Measurements from ENCODE around the gene SLC23A2.
"Not testable (repeated sequence)": the region's sequence is repeated elsewhere in the genome, so short reads cannot be mapped to it uniquely, and the experiment has no call there.

SLC23A2 gene

GRCh38 chr20:4985658-4986057, 15.7 kb downstream of the SLC23A2 start:
- peak overlapping the region; percentile 85; the same call in 1 of the 2 replicates for H3K27ac ChIP-seq (ENCODE audit: low read length)

DNA sequence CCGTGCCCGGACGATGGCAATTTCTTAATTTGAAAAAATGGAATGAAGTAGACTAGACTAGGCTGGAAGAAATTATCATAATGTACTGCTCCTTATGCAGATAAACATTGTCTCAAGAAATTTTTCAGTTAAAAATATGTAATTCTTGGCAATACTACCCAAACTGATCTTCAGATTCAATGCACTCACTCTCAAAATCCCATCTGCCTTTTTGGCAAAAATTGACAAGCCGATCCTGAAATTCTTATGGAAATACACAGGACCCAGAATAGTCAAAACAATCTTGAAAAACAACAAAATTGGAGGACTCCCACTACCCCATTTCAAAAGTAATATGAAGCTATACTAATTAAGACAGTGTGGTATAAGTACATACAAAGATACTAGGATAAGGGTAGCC, 19.0 kb downstream of the SLC23A2 start:
- H3K27ac ChIP-seq (ENCODE audit: low read length): no peak overlapping the region
- H3K79me2 ChIP-seq (ENCODE audit: low read length): peaks cover 68% of the 10 kb centered on the region
- TF ChIP-seq, protein P1, sequence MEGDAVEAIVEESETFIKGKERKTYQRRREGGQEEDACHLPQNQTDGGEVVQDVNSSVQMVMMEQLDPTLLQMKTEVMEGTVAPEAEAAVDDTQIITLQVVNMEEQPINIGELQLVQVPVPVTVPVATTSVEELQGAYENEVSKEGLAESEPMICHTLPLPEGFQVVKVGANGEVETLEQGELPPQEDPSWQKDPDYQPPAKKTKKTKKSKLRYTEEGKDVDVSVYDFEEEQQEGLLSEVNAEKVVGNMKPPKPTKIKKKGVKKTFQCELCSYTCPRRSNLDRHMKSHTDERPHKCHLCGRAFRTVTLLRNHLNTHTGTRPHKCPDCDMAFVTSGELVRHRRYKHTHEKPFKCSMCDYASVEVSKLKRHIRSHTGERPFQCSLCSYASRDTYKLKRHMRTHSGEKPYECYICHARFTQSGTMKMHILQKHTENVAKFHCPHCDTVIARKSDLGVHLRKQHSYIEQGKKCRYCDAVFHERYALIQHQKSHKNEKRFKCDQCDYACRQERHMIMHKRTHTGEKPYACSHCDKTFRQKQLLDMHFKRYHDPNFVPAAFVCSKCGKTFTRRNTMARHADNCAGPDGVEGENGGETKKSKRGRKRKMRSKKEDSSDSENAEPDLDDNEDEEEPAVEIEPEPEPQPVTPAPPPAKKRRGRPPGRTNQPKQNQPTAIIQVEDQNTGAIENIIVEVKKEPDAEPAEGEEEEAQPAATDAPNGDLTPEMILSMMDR (IDR thresholded peaks at IDR 0.05; ENCODE audit: low read depth, low read length): no peak
- no peak for TF ChIP-seq EZH2phosphoT487 (IDR thresholded peaks at IDR 0.05; ENCODE audit: low read depth)
- H3K36me3 ChIP-seq (replicated peaks; ENCODE audit: low read depth, low read length): no peaks in the 10 kb centered on the region
- H3K4me1 ChIP-seq (ENCODE audit: low read length): peaks cover 23% of the 10 kb centered on the region
- no peak overlapping the region for H3K4me3 ChIP-seq (ENCODE audit: low read length)
- no peaks in the 10 kb centered on the region for H3K9me3 ChIP-seq (ENCODE audit: insufficient read depth, low read length)
- H3K4me2 ChIP-seq (ENCODE audit: low read length): no peak overlapping the region
- peaks cover 22% of the 10 kb centered on the region for H4K20me1 ChIP-seq (ENCODE audit: insufficient read depth, low read length)
- H3K27me3 ChIP-seq (ENCODE audit: low read depth, low read length): no peaks in the 10 kb centered on the region
- no peak overlapping the region for H3K9ac ChIP-seq (ENCODE audit: low read length)
- H2AFZ ChIP-seq (ENCODE audit: low read depth, low read length): no peak overlapping the region

More at GRCh38 chr20:4985658-4986057, 15.7 kb downstream of the SLC23A2 start:
- H3K36me3 ChIP-seq (replicated peaks; ENCODE audit: low read depth, low read length): no peaks in the 10 kb centered on the region
- no peaks in the 10 kb centered on the region for H3K9me3 ChIP-seq (ENCODE audit: insufficient read depth, low read length)
- H3K4me3 ChIP-seq (ENCODE audit: low read length): no peak overlapping the region
- peak overlapping the region; percentile 95 for H3K4me2 ChIP-seq (ENCODE audit: low read length)
- H3K79me2 ChIP-seq (ENCODE audit: low read length): peaks cover 69% of the 10 kb centered on the region
- no peak overlapping the region for H3K9ac ChIP-seq (ENCODE audit: low read length)
- H2AFZ ChIP-seq (ENCODE audit: low read depth, low read length): no peak overlapping the region
- H3K4me1 ChIP-seq (ENCODE audit: low read length): peaks cover 50% of the 10 kb centered on the region
- H4K20me1 ChIP-seq (ENCODE audit: insufficient read depth, low read length): peaks cover 10% of the 10 kb centered on the region
- no peaks in the 10 kb centered on the region for H3K27me3 ChIP-seq (ENCODE audit: low read depth, low read length)
- TF ChIP-seq, protein P1 (IDR thresholded peaks at IDR 0.05; ENCODE audit: low read depth, low read length): no peak
- no peak for TF ChIP-seq EZH2phosphoT487 (IDR thresholded peaks at IDR 0.05; ENCODE audit: low read depth)

- no peak overlapping the region for H3K4me2 ChIP-seq (ENCODE audit: low read length)
- no peak overlapping the region for H3K27ac ChIP-seq (ENCODE audit: low read length)
- no peaks in the 10 kb centered on the region for H3K36me3 ChIP-seq (replicated peaks; ENCODE audit: low read depth, low read length)
- H3K4me1 ChIP-seq (ENCODE audit: low read length): 0 out of 2 replicates have a peak, but pooled peaks cover 4% of the 10 kb centered on the region
- H3K79me2 ChIP-seq (ENCODE audit: low read length): peaks cover 58% of the 10 kb centered on the region
- no peaks in the 10 kb centered on the region for H3K27me3 ChIP-seq (ENCODE audit: low read depth, low read length)
- H3K9me3 ChIP-seq (ENCODE audit: insufficient read depth, low read length): no peaks in the 10 kb centered on the region
- no peak overlapping the region for H3K9ac ChIP-seq (ENCODE audit: low read length)
- no peak overlapping the region for H2AFZ ChIP-seq (ENCODE audit: low read depth, low read length)
- H4K20me1 ChIP-seq (ENCODE audit: insufficient read depth, low read length): peaks cover 22% of the 10 kb centered on the region
- no peak for TF ChIP-seq EZH2phosphoT487 (IDR thresholded peaks at IDR 0.05; ENCODE audit: low read depth)
- TF ChIP-seq, protein P1 (IDR thresholded peaks at IDR 0.05; ENCODE audit: low read depth, low read length): no peak
- H3K4me3 ChIP-seq (ENCODE audit: low read length): no peak overlapping the region
Measured at GRCh38 chr20:4979841-4980410, 21.4 kb downstream of the SLC23A2 start.

GRCh38 chr20:4978050-4978918, 23.0 kb downstream of the SLC23A2 start:
- H3K4me3 ChIP-seq (ENCODE audit: low read length): no peak overlapping the region
- no peak overlapping the region for H3K4me2 ChIP-seq (ENCODE audit: low read length)
- H3K36me3 ChIP-seq (replicated peaks; ENCODE audit: low read depth, low read length): no peaks in the 10 kb centered on the region
- H4K20me1 ChIP-seq (ENCODE audit: insufficient read depth, low read length): peaks cover 22% of the 10 kb centered on the region
- H2AFZ ChIP-seq (ENCODE audit: low read depth, low read length): no peak overlapping the region
- TF ChIP-seq, protein P1 (IDR thresholded peaks at IDR 0.05; ENCODE audit: low read depth, low read length): no peak
- no peak for TF ChIP-seq EZH2phosphoT487 (IDR thresholded peaks at IDR 0.05; ENCODE audit: low read depth)
- no peak overlapping the region for H3K9ac ChIP-seq (ENCODE audit: low read length)
- no peaks in the 10 kb centered on the region for H3K9me3 ChIP-seq (ENCODE audit: insufficient read depth, low read length)
- peaks cover 56% of the 10 kb centered on the region for H3K79me2 ChIP-seq (ENCODE audit: low read length)
- H3K27ac ChIP-seq (ENCODE audit: low read length): no peak overlapping the region
- no peaks in the 10 kb centered on the region for H3K27me3 ChIP-seq (ENCODE audit: low read depth, low read length)
- H3K4me1 ChIP-seq (ENCODE audit: low read length): peaks cover 13% of the 10 kb centered on the region

- not testable (repeated sequence) for H3K4me2 ChIP-seq (ENCODE audit: low read length); H3K4me3 ChIP-seq (ENCODE audit: low read length); H3K27me3 ChIP-seq (ENCODE audit: low read depth, low read length); H3K27ac ChIP-seq (ENCODE audit: low read length); H3K9me3 ChIP-seq (ENCODE audit: insufficient read depth, low read length); H2AFZ ChIP-seq (ENCODE audit: low read depth, low read length); H3K36me3 ChIP-seq (replicated peaks; ENCODE audit: low read depth, low read length); H3K9ac ChIP-seq (ENCODE audit: low read length)
- Histone ChIP-seq H3K79me2 (ENCODE audit: low read length) (peaks cover 58% of the 10 kb centered on the region), H4K20me1 (ENCODE audit: insufficient read depth, low read length) (peaks cover 15% of the 10 kb centered on the region), H3K4me1 (ENCODE audit: low read length) (peaks cover 29% of the 10 kb centered on the region)
Measured at GRCh38 chr20:4976014-4976413, 25.3 kb downstream of the SLC23A2 start.
